Pulmonary artery endothelial cell (primary cell): Measurements from ENCODE around the gene BATF3. TPM values are rescaled to one million over a fixed set of nuclear protein-coding genes. Genes with fewer than 3 reads are reported as not detected.

Experiments used
- total RNA-seq: library from RNA; depleted of rRNA; stranded (reverse); fragments of >200 nt; gene quantifications from 2 replicates; pipeline ENCODE4 v1.2.3, GENCODE V29; 2014

The BATF3 gene
- total RNA-seq, 1 donor from 2014 or later: 3.0 TPM

Other genes starting within 250 kb of the BATF3 start
- gene ATF3, start 91.1 kb downstream of the BATF3 start, total RNA-seq: 1.8 and 2.6 TPM in 2 replicates
- gene NSL1, start 91.9 kb upstream of the BATF3 start, total RNA-seq: 28.0 and 49.5 TPM in 2 replicates
- gene TATDN3, start 92.1 kb upstream of the BATF3 start, total RNA-seq: 10.9 and 12.7 TPM in 2 replicates
- not detected in 2 replicates for gene SPATA45, start 147.8 kb upstream of the BATF3 start, total RNA-seq
- 8.9 and 14.5 TPM in 2 replicates for gene FLVCR1, start 158.4 kb upstream of the BATF3 start, total RNA-seq